NCI-H2227 (cell line): ENCODE results near the gene UBE2E2.

ENCODE experiments used
- DNase-seq: peaks from one replicate; lab custom pipeline; 2025; ENCODE audit not compliant: unreplicated experiment; lab: John Stamatoyannopoulos, UW

Gene UBE2E2

DNA sequence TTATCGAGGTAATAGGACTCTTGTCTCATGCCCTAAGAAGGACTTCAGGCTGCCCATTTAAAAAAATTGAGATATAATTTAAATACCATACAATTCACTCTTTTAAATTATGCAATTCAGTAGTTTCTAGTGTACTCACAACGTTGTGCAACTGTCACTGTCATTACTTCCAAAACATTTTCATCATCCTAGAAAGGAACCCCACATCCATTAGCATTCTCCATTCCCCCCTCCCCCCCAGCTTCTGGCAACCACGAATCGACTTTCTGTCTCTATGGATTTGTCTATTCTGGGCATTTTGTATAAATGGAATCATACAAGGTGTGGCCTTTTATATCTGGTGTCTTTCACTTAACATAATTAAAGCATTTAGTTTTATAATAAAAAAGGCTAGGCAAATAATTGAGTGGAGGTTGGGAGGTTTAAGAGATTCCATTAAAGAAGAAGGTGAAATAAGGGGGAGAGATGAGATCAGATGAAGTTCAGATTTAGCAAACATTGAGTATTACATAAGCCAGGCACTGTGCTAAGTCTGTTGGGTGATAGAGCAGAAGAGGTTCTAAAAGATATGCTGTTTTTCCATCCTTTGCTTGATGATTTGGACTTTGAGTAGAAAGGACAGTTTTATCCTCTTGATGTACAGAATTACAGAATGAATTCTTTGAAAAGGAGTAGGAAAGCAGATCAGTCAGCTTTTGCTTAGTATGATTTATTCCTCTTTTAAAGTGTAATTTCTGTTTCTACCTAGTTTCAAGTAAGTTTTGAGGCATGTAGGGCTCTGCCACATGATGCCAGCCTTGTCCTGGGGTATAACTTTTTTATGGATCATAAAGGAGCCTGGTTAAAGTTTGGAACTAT, 36.3 kb downstream of the UBE2E2 start:
- DNase-seq, result no peak

DNA sequence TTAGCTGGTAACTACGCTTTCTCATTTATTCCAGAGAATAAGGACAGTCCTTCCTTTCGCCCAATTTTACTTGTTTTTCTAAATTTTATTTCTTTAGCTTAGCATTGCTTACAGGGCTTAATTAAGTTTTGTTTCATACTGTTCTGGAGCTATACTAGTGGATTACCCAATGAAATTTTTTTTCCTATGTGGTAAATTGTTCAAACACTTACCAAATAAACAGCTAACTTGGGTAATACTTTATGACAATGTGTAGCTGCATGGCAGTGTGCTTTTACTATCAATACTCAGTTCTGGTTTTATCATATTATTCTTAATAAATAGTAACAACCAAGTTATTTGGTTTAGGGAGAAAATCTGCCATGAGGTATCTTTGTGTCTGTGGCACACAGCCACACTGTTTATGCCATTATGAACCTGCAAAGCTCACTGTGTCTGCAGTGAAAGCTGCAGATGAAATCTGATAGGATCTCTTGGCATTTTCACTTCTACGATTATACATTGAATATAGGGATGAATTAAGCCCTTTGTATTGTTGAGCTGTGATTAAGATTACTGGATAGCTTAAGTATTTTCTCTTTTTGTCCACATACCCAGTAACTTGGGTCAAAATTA, 37.2 kb downstream of the UBE2E2 start:
- DNase-seq, result no peak

DNA sequence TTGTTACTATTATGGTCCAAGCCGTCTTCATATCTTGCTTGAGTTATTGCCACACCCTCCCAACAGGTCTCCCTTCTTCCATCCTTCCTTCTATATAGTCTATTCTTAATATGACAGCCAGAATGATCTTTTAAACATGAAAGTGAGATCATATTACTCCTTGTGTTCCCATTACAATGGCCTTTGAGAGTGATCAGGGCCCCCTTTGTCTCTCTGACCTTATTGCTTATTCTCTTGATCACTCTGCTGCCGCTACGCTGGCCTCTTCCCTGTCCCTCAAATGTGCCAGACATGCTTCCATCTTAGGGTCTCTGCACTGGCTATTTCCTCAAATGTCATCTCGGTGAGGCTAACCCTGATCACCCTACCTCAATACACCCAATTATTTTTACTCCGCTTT, 38.1 kb downstream of the UBE2E2 start:
- DNase-seq, result no peak

DNA sequence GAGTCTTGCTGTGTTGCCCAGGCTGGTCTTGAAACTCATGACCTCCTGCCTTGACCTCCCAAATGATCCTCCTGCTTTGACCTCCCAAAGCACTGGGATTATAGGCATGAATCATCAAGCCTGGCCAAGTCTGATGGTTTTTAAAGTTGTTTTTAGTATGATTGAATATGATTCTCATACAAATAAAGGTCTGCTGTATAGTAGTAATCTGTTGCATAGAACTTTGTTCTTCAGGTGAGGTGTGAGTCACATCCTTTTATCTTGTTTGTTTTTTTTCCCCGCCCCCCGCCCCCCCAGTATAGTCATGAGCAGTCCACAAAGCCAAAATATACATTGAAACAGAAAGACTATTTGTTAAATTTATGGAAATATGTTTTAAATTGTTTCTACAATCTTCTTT, 39.0 kb downstream of the UBE2E2 start:
- no peak for DNase-seq

DNA sequence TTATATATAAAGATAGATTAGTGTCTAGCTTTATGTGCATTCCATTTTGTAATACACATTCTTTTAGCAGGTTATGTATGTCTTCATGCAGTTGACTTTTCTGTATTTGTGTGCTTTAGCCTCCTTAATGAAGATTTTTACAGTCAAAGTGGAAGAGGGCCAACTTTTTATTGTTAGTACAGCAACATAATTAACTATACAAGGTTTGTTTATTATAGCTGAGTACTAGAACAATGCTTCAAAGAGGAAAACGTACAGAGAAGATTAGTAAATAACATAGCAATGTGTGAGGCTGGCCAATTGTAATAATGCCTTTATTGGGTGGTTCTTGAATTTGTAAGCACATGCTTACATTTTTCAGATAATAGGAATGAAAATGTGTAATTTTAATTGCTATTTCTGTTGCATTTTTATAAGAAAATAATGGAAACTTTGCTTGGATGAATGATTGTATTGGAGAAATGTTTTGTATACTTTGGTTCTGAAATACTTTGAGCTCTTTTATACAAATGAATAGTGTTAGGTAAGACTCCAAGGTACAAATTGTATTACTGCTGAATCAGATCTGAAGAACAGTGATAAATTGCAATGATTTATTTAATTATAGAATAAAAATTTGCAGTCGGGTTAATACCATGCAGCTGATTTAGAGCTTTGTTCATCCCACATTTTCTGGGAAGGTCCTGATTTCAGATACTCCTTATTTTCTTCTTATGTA, 41.4 kb downstream of the UBE2E2 start:
- DNase-seq, result no peak

DNA sequence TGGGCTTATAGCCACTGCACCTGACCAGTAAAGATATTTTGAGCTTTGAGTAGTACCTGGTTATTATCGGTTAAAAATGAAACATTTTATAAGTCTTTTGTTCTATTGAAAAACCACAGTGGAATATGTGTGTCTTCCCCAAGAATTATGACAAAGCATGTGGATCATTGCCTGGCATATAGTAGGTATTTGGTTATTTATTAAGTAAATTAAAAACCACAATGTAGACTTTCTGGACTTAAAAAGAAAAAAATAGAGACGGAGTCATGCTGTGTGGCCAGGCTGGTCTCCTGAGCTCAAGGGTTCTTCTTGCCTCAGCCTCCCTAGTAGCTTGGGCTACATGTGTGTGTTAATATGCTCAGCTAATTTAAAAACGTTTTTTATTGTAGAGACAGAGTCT, 43.5 kb downstream of the UBE2E2 start:
- DNase-seq, result no peak

DNA sequence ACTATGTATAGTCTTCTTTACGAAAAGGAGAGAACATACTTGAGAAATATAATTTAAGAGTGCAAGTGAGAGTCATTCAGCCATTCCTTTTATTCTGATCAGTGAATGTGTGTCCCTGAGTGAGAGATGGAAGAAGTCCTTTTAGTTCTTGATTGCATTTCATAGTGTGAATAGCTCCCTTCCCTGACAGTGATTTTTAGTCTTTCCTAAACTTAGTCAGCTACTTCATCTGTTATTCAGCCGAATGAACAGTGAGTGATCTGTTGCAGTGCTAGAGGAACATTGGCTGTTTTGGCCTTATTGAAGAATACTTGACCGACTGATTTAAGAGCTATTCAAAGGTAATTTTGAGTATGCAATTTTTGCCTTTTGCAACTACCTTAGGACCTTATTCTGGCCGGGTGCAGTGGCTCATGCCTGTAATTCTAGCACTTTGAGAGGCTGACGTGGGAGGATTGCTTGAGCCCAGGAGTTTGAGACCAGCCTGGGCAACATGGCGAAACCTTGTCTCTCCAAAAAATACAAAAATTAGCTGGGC, 45.5 kb downstream of the UBE2E2 start:
- no peak for DNase-seq

DNA sequence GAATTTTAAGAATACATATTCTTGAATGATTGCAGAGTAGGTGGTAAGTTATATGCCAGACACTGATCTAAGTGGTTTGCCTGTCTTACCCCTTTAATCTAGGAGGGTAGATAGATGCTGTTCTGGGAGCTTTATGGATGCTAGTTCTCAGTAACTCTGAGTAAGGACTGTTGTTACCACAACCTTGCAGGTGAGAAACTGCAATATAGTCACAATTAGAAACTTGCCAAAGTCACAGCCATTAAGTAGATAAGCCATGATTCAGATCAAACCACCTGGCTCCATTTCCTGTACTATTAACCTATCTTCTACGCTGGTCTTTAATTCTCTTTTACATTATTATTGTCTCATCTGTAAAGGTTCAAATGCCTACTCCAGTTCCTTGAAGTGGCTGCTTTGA, 46.8 kb downstream of the UBE2E2 start:
- no peak for DNase-seq

DNA sequence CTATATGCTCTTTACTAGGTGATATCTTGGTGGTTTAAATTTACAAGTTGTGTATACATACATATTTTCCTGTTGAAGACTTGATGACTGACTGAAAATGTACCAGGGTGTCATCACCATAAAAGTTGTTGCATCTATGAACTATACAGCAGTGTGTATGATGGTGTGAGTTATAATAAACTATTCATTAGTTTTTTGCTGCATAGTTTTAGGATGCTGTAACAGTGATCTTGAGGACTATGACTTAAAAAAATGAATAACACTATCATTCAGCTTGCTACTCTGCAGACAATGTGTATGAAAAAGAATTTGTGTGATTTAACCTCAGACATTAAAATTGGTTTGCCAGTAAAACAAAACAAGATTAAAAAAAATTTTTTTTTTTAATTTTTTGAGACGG, 49.0 kb downstream of the UBE2E2 start:
- no peak for DNase-seq

DNA sequence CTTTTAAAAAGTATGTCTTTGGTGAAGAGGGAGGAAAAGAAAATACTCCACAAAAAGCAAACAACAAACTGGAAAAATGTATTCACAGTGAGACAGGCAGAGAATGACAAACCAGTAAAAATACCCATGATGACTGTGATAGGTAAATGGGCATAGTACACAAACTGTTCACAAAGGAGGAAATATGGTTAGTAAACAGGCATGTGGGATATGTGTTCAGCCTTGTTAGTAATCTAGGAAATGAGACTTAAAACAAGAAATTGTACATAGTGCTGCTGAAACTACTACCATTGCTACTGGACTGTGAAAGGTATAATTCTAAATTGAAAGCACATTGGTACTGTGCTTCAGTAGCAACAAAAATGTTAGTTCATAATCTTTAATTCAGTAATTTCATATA, 50.1 kb downstream of the UBE2E2 start:
- DNase-seq, result no peak

DNA sequence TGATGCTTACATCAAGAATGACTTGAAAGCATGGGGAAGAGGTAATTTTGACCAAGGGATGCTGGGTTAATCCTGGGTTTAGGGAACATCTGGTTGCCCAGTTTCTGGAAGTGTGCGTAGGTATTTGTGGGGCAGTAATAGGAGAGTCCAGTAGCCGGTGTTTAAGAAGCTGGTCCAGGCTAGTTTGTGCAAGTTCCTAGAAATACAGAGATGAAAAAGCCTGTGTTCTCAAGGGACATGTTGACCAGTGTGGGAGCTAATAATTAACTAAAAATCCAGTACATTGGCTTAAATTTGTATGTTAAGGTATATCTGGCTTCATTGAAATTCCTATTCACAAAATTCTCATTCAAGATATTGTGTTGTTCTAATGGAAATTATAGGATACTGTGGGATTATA, 51.2 kb downstream of the UBE2E2 start:
- DNase-seq, result no peak

DNA sequence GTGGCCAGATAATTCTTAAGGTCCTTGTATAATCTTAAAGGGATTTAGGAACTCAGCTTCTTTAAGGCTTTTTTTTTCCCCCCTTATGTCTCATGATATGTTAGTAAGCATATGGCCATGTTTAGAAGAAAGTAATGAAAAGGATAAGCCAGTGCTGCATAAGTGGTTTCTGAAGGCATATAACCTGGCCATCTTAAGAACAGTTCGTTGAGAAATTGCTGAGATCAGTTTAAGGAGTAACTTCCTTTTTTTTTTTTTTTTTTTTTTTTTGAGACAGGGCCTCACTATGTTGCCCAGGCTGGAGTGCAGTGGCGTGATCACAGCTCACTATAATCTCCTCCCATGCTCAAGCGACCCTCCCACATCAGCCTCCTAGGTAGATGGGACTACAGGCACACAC, 51.7 kb downstream of the UBE2E2 start:
- DNase-seq, result no peak

DNA sequence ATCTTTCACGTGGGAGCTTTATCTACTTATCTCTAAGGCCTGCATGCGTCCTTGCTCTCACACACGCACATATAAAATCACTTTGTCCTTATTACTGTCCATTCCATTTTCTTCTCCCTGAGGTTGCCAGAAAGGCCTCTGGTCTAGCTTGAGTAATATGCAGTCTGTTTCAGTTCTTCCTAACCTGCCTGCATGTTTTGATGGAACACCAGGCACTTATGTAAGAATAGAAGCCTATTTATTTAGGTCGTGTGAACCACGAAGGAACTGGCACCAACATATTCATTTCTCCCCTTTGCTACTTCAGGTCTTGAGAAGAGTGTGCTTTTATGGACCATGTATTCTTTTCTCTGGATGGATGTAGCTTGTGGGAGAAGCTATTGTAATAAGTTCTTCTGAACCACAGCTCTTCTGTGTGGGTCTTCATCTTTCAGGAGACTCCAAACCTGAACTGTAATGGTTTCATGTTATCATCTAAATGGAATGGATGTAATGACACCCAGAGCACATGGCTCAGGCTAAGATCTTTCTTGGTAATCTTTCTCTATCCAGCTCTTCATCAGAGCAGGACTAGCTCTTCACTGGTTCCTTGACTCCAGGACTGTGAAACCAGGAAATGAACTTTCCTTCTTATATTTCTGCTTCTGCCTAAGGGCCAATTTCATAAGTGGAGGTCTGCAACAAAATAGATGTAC, 53.8 kb downstream of the UBE2E2 start:
- DNase-seq, result no peak

DNA sequence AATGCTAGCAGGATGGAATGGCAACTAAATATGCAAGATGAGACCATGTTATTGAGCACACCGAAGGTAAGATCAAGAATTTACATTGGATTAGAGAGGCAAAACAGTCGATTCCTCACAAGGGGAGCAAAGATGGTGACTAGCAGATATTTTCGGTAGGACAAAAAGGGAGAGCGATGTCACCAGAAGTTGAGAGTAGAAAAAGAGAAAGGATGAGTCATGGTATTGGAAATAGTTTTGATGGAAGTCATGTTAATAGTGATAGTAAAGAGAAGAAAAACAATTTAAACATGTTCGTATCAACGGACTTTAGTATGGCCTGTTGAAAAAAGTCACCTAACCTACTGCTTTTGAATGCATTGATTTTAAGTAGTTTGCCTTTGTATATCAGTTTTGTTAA, 55.0 kb downstream of the UBE2E2 start:
- DNase-seq, result no peak

DNA sequence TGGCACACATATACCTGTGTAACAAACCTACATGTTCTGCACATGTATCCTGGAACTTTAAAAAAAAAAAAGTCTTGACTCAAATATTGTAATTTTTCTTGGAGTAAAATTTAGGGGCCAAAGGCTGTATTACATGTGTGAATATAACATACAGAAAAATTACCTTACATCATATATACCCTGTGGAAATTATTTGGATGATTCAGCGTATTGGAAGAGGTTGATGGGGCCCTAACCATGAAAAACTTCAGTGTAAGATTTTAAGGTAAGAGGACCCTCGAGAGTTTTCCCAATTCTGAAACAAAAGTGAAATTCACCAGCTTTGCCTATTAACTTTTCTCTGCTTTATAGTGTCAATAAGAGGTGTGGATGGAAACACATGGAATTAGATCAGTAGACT, 56.4 kb downstream of the UBE2E2 start:
- no peak for DNase-seq

DNA sequence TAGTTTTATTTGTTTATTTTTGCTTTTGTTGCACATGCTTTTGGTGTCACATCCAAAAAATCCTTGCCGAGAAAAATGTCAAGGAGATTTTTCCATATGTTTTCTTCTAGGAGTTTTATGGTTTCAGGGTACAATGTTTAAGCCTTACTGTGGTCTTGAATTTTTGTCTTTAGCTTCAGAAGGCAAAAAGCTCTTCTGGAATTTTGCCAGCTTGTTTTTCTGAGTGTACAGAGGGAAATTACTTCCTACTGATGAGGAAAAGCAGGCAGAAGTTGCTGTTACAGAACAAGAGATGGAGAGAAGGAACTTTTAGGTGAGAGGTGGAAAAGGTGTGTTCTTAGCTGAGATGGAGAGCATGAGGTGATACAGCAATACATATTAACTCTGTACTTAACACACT, 59.6 kb downstream of the UBE2E2 start:
- no peak for DNase-seq

DNA sequence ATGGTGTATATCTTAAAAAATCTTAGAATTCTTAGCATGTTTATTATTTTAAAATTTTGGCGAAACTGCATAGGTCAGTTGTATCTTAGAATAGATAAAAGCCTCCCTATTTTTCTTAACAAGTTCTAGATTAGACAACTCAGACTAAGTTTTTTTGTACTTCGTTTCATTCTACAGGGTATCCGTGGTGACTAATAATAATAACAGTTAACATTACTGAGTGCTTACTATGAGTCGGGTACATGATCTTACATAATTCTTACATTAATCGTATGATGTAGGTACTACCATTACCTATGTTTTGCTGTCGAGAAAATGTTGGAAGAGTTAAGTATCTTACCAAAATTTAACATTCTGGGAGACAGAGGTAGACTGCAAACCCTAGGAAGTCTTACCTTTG, 60.7 kb downstream of the UBE2E2 start:
- no peak for DNase-seq

DNA sequence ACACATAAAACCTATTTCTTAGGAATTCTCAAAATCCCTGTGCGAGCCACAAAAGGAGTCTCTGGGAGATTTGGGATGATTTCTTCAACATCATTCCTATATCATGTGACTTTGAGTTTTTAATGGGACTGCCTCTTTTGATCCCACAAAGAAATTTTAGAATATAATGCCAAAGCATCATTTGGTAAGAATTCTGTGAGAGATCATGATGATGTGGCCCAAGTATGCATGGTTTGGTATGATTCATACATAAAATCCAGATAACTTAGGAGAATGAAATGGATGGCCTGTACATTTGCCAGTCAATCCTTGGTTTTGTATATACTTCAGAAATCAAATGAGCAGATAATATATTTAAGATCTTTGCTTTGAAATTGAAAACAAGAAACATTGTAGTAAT, 61.3 kb downstream of the UBE2E2 start:
- DNase-seq, result no peak

DNA sequence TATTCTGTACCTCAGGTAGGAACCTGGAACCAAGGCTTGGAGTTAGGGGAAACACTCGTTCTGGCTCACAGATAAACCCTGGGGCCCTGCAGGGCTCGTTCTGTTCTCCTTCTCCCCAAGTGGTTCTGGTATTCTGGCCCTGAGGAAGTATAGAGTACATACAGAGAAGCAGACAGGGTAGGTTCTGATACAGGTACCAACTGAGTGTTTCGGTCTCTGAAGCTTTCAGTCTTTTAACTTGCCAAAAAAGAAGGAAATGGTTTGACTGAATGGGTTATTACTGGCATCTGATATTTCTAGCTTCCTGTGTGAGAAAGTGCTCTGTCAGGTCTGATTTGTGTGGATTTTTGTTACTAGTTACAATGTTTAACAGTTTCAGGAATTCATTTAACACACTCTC, 67.3 kb downstream of the UBE2E2 start:
- DNase-seq, result no peak

DNA sequence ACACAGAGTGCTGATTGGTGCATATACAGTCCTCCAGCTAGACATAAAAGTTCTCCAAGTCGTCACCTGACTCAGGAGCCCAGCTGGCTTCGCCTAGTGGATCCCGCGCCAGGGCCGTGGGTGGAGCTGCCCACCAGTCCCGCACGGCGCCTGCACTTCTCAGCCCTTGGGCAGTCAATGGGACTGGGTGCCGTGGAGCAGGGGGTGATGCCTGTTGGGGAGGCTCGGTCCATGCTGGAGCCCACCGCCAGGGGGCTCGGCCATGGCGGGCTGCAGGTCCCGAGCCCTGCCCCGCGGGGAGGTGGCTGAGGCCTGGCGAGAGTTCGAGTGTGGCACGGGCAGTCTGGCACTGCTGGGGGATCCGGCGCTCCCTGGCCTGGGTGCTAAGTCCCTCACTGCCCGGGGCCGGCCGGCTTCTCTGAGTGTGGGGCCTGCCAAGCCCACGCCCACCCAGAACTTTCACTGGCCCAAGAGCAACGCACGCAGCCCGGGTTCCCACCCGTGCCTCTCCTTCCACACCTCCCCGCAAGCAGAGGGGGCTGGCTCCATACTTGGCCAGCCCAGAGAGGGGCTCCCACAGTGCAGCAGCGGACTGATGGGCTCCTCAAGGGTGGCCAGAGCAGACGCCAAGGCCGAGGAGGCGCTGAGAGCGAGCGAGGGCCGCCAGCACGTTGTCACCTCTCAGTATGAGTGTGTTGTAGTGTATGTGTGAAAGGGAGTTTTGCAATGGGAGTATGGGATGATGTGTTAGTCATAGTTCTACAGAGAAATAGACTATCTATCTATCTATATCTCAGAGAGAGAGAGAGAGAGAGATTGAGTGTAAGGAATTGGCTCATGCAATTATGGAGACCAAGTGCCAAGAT, 69.0 kb downstream of the UBE2E2 start:
- DNase-seq, result no peak
